ENCODE results near the gene ARHGAP6.

ARHGAP6 gene

DNA sequence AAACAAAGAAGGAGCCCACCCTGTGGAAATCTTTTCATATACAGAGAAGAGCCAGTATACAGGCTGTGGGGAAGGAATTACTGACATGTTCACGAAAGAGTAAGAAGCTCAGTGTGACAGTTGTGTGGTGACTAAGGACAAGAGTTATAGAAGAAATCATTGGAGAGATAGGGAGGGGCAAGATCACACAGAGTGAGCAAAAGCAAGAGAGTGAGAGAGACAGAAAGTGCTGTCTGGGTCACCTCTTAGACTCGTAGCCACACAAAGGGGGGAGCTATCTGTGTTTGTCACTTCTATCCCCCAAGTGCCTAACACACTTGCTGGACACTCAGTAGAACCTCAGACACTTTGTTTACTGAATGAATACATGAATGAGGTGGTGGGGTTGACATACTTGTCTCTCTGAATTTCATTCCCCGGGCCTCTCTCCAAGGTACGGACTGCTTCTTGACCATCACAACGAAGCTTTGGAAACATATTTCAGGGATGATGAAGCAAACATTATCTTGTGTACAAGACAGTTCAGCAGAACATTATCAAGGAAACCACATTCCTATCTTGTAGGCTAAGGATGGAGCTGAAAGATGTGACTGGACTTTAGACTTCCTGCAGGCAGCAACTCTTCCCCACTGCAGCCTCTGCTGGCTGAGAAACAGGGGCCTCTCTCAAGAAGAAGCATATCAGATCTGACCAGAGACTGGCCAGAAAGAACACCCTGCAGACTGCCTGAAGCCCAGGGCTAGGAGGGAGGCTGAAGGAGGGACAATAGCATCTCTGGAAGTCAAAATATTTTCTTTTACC is 204.3 kb downstream of the ARHGAP6 start:
- no peak for DNase-seq (ENCODE audit: low read depth in 2 of 2)

DNA sequence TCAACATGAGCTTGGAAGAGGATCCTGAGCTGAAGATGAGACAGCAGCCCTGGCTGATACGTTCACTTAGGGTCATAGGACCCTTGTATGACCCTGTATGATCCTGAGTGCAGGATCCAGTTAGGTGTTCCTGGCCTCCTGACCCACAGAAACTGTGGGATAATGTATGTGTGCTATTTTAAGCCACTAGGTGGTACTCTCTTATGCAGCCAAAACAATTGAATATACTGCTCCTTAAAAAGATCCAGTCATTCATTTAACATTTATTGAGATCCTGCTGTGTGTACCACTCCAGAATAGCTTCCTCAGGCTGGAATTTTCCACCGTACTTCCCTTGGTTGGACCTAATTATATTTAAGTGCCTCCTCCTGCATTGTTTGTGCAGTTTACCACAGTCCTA is 205.4 kb downstream of the ARHGAP6 start:
- no peak for DNase-seq (ENCODE audit: low read depth in 2 of 2)

DNA sequence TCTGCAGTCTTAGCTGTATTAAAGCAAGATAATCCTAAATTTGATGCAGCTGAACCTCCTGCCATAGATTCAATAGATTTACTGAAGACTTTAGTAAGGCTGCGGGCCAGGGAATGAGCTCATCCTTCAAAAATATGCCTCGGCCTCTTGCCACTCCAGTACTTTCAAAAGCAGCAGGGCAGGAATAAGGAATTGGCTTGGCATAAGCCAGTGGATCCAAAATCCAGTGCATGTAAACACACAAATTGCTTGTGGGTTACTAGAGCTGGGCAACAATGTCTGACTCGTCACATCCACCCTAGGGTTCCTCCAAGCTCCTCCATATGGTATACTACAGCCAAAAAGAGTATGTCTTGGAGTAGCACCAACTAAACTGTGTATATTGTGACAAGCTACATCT is 207.6 kb downstream of the ARHGAP6 start:
- no peak for DNase-seq (ENCODE audit: low read depth in 2 of 2)

DNA sequence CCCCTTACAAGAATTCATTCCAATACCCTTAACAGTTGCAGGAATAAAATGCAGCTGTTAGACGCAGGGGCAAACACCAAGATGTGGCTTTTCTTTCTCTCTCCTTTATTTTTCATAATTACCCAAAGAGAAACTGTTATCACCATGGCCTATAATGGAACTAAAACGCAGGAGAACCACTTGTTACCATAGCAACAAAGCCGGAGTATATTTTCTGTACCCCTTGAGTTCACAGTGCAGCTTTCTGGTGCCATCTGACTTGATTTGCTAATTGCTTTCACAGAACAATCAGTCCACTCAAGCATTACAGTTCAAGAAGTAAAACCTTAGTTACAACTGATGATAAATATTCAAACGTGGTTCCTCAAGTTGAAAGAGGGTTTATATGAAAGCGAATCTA is 214.6 kb downstream of the ARHGAP6 start:
- no peak for DNase-seq (ENCODE audit: low read depth in 2 of 2)

DNA sequence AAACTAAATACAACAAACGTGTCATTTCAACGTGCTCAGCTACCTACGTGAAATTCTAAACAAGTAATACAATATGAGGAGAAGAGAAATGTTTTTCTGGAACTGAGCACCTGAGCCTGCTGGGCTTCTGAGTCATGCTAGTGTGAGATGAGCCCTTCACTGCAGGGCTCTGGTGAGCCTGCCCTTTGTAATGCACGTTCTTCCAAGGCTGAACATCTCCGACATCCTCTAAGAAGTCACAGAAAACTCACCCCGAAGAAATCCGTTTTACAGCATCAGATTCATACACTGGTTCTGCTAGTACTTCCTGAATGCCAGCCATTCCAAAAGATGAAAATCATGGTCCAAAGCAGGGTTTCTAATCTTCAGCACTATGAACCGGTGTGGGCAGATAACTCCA is 215.4 kb downstream of the ARHGAP6 start:
- DNase-seq (ENCODE audit: low read depth in 2 of 2): no peak

DNA sequence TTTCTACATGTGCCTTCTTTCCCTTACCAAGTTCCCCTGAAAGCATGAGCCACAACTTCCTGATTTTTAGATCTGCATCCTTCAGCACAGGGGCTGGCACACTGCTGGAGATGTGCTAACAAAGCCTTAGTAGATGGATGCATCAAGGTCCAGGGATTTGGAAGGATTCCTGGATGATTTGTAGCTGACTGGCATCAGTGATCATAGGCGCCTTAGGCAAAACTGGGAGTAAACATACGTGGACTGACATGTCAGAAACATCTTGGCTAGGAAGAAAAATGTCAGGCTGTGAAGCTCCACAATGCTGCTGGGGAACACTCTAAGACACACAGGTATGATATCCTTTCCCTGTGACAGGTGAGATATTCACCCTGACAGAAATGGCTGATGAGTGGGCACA is 216.1 kb downstream of the ARHGAP6 start:
- no peak for DNase-seq (ENCODE audit: low read depth in 2 of 2)

DNA sequence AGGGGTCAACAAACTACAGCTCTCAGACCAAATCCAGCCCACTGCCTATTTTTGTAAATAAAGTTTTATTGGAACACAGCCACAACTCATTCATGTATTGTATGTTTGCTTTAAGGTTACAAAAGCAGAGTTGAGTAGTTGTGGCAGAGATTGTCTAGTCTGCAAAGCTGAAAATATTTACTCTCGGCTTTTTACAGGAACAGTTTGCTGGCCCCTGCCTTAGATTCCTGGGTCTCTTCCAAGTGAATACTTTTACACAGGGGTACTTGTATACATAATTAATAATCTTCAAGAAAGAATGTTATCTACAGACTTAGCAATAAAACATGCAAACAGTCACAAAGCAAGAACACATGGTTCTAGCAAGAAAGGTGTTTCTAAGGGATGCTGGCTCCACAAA is 218.3 kb downstream of the ARHGAP6 start:
- no peak for DNase-seq (ENCODE audit: low read depth in 2 of 2)

DNA sequence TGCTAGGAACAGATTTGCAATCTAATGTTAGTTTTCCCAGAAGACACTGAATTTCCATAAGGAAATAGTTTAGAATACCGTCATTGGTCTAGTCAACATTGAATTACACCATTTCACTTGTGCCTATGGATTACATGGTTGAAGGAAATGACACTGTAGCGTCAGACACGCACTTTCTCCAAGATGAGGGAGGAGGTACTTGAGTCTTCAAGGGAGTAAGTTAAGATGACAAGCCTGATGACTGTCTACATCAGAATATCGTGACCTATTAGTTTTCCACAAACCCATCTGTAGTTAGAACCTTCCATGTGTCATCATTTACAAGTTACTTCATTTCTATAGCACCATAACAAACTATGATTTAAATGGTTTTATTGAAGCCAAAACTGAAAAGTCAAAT is 218.8 kb downstream of the ARHGAP6 start:
- DNase-seq (ENCODE audit: low read depth in 2 of 2): no peak

DNA sequence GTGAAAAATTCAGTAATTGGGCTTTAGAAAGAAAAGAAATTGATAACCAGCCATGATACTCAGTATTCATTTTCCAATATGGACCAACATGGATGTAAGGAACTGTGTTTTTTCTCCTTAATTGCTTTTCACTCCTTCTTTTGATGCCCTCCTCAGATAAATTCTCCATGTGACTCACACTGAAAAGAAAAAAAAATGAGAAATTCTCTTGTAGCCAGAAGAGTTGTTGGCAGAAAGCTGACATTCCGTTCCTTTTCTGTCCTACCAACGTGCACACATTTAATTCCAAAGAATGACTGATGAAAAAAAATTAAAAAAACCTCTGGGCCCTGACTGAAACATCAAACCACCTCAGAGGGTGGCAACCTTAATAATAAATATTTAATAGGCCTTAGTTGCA is 219.4 kb downstream of the ARHGAP6 start:
- DNase-seq (ENCODE audit: low read depth in 2 of 2): no peak

DNA sequence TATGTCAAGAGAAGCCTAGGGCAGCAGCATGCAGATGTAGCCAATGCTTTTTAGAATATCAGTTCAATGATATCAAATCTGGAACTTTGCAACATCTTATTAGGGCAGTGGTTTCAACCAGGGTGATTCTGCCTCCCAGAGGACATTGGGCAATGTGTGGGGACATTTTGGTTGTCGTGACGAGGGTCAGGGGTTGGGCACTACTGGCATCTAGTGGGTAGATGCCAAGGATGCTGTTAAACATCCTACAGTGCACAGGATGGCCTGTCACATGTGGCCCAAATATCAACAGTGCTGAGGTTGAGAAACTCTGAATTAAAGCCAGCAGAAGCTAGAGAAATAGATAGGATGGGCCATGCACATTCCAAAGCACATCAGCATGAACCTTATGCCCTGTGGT is 220.2 kb downstream of the ARHGAP6 start:
- DNase-seq (ENCODE audit: low read depth in 2 of 2): no peak

DNA sequence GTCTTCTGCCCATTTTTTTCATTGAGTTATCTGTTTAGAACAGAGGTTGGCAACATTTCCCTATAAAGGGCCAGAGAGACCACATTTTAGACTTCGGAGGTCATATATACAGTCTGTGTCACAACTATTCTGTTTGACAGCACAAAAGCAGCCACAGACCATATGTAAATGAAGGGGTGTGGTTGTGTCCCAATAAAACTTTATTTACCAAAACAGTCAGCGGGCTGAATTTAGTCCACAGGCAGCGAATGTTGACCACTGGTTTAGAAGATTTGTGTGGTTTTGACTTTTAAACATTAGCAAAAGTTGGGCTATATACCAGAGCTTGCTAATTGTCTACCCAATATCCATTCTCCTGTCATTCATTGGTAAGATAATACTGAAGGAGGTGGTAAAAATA is 221.7 kb downstream of the ARHGAP6 start:
- DNase-seq (ENCODE audit: low read depth in 2 of 2): no peak

DNA sequence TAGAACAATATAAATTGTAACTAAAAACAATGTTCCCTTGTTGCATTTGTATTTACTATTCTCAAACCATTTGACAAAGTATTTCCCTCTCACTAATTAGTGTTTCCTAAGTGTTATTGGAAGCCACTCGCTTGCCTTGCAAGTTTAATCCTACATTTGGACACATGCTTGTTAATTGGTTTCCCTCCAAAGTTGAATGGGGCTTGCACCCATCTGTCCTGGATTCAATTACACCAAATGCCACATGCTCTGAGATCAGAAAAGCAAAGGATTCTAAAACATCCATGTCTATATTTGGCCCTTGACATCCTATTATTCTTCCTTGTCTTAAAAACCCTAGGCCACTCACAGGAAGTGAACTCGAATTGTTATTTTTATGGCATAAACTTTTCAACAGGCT is 225.9 kb downstream of the ARHGAP6 start:
- DNase-seq (ENCODE audit: low read depth in 2 of 2): no peak

DNA sequence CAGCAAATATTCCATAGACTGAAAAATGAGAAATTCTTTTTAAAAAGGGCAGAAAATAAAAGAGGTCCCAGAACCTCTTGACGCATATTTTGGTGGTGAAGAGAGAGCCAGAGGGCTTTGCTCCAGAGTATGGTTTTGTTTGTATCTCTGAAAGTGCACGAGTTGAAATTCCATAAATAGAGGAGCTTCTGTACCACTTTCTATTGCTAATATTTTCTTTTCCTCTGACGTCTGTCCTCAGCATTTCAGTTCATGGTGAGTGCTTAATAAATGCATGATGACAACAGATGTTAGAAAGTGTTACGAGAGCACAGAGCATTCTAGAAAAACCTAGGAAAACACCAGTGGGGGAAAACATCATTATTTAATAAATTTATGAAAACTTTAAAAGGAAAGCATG is 227.0 kb downstream of the ARHGAP6 start:
- no peak for DNase-seq (ENCODE audit: low read depth in 2 of 2)

DNA sequence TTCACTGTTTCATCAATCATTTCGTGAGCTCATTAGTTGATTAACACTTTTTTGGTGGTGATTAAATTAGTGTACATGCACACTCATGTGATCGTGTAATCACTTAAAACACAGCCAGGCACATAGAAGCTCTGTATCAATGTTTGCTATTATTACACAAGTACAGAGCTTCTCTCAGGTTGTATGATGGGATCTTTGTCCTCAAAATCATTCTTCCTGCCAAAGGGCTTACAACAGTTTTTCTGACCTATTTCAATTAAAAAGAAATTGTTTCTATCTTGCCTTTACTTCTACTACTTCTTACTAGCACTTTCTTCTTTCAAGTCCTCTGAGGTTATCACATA is 227.4 kb downstream of the ARHGAP6 start:
- DNase-seq (ENCODE audit: low read depth in 2 of 2): no peak

DNA sequence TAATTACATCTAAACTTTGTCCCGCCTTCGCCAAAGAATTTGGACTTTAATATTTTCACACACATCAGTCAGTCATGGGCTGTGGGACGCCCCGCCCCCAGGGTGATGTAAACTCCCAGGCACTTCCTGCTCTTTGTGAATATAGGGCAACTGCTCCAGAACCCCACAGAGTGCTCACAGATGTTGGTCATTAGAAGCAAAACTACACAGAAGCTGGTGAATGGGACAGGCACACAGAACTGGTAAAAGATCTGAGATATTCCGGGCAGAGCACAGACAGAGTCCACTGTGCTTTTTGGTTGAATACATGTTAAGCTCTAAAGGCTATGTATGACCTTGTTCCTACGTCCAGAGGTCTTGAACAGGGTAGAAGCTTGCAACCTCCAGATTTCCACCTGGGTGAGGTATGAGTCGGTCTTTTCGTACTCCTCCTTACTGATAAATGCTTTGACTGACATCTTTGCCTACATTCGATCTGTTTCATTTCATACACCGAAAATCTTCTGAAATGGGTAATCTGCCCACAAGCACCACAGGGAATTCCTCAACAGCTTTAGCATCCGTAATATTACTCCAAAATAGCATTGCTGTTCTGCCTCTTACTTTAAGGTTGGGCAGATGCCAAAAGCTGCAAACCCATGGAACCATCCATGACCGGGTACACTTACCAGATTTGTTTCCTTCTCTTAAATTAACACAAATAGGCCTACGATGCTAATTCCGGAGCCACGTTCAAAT is 227.9 kb downstream of the ARHGAP6 start:
- peak; percentile 56 to 66 for DNase-seq (ENCODE audit: low read depth in 2 of 2)

DNA sequence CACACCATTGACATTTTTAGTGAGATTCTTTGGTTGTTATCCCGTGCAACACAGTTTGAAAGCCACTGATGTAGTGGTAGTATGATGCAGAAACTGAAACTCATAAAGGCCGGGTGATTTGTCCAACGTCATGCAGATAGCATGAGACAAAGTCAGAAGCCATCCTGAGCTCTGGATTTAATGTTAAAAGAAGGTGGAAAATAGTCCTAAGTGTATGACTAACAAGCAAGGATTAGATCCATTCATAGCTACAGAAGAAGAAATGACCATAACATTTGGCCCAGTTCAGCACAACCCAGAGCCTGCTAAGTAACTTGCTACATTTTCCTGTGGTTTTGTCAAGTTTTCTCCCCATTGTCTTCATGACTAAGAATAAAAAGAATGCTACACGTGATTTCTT is 230.2 kb downstream of the ARHGAP6 start:
- DNase-seq (ENCODE audit: low read depth in 2 of 2): peak; percentile 68 to 70

DNA sequence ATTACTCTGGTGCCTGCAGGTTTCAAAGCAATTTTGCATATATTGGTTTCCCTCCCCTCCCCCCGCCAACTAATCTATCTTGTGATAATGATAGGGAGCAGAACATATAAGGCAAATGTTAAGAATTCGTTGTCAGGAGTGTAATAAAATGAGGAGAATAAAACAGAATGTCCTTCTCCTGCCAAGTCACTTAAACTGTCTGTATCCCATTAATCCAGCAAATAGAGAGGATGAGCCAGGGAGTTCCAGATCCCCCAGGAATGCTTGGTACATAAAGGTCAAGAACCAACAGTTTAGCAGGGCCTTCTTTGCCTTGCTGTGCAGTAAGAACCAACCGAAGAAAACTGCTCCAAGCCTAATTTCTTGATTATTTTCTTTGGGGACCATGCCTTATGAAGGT is 231.1 kb downstream of the ARHGAP6 start:
- DNase-seq (ENCODE audit: low read depth in 2 of 2): no peak

DNA sequence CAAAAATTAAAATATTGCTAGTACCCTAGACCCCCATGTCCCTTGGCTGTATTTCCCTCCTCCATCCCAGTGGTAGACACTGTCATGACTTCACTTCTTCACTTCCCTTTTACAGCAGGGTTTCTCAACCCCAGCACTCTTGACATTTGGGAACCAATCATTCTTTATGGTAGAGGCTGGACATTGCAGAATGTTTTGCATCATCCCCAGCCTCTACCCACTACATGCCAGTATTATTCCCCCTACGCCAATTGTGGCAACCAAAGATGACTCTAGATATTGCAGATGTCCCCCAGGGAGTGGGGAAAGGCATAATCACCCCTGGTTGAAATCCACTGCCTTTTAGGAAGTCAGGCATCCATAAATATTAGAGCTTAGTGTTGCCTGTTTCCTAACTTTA is 233.9 kb downstream of the ARHGAP6 start:
- no peak for DNase-seq (ENCODE audit: low read depth in 2 of 2)

DNA sequence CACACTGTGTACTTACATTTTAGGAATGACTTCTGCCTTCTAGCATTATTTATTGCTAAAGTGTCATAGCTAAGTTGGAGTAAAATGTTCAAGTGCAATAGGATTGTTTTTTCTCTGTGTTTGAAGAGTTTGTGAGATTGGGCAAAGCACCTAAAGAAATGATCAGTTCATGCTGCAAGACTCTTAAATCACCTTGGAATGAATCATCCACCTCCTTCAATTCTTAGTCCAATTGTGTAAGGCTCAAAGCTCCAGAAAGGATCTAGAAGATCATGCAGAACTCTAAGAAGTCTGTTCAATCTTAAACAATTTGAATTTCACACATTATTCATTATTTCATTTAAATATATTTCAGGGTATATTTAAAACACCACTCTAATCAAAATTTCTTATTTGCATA is 235.4 kb downstream of the ARHGAP6 start:
- DNase-seq (ENCODE audit: low read depth in 2 of 2): no peak

DNA sequence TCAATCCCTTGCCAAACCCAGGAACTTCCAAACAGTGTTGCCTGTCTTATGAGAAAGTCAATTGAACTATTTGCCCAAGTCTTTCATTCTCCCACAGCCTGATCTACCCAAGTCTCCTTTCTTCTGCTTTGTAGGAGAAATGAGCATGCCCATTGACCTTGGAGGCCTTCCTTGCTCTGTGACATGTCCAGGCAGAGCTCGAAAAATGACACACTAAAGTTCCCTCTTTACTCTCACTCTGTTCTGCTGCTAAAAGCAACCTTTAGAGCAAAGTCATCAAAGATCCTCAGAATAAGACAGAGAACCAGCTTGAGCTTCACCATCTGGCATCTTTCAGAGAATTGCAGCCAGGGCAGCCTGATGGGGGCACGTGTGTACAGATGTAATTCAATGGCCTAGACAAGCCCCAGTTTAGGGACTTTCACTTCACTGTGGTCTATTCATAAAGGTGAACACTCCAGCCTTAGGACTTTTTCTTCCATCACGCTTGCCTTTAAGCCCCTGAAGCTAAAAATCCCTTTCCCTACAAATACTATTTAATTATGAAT is 236.1 kb downstream of the ARHGAP6 start:
- DNase-seq (ENCODE audit: low read depth in 2 of 2): no peak

DNA sequence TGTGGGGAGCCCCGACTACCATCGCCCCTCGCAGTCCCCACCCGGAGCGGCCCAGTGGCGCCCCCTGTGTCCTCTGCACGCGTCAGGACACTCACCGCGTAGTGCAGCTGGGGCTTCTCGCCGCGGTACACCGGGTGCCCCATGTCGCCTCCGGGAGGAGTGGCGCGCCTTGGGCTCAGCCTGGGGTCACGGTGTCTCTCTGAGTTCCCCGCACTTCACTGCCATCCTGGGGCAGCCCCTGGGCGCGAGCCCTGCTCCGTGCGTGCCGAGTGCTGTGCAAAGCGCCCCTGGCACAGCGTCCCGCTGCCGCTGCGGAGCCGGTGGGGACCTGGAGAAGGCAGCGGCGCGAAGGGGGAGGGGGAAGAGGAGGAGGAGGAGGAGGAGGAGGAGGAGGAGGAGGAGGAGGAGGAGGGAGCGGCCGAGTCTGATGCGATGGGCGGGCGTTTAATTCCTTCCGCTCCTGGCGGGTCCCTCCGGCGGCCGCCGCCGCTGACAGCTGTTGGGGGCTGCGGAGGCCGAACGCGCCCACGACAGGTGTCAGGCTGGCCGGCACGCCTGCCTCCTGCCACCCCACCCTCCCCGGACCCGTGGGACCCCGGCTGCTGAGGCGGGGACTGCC is 238.2 kb downstream of the ARHGAP6 start:
- DNase-seq (ENCODE audit: low read depth in 2 of 2): no peak

DNA sequence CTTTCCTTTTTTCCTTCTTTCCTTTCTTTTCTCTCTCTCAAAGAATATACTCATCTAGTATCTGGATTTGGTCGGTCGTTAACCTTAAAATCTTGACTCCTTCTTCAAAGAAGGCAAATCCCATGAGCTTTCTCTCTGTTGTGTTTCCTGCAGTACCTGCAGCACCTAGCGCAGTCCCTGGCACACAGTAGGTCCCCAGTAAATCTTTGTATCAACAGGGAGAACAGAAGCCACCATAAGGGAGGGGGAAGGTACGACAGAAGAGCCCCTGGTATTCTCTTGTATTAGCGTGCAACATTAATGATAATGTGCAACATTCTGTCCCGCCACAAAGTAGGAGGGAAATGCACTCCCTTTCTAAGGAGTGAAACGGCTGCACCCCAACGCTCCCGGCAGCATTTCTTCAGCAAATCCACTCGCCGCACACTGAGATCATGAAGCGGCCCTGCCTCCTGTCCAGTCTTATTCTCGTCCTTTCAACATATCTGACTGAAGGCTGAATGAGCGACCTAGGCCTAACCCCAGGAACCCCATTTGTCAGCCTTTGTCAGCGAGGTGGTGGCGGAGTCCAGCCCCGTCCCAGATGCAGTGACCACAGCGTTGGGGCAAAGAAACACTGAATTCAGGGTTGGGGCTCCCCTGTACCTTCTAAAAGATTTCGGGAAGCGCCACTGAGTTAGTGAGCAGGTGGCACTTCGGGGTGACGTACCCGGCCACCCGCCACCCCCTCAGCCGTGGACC is 238.8 kb downstream of the ARHGAP6 start:
- DNase-seq (ENCODE audit: low read depth in 2 of 2): no peak
